ENCODE data around the gene AKIRIN1. TPM values are rescaled to one million over a fixed set of nuclear protein-coding genes. Genes with fewer than 3 reads are reported as not detected.

AKIRIN1 gene
- total RNA-seq, 1 donor from 2014 or later, result 130 TPM

- Histone ChIP-seq H2AFZ (replicated peaks) (no peak overlapping the region), H4K20me1 (ENCODE audit: low read depth) (peaks cover 36% of the 10 kb centered on the region), H3K9ac (no peak overlapping the region), H3F3A (ENCODE audit: low read depth) (peaks cover 12% of the 10 kb centered on the region), H3K79me2 (ENCODE audit: low read depth) (peaks cover 39% of the 10 kb centered on the region), H3K27ac (peak overlapping the region; percentile 89), H3K9me3 (ENCODE audit: low read depth) (no peaks in the 10 kb centered on the region), H3K27me3 (no peaks in the 10 kb centered on the region), H3K36me3 (peaks cover under 1% of the 10 kb centered on the region), H3K4me1 (peaks cover 26% of the 10 kb centered on the region), H3K4me2 (peak overlapping the region; percentile 88), H3K4me3 (peak overlapping the region; percentile 92)
- Mint-ChIP-seq H3K4me1 (peaks cover 39% of the 10 kb centered on the region), H3K36me3 (peaks cover 11% of the 10 kb centered on the region), H3K9me3 (no peaks in the 10 kb centered on the region), H3K4me3 (peak overlapping the region; percentile 88), H3K27ac (peak overlapping the region; percentile 90), H3K27me3 (ENCODE audit: insufficient read depth, low read depth) (no peaks in the 10 kb centered on the region)
- TF ChIP-seq EZH2phosphoT487 (IDR thresholded peaks at IDR 0.05) (no peak), CTCF (IDR thresholded peaks at IDR 0.05) (no peak), EZH2 (IDR thresholded peaks at IDR 0.05) (no peak)
- DNase-seq (ENCODE audit: low spot score), result no peak
Measured at GRCh38 chr1:38989979-38990378, 1.1 kb upstream of the AKIRIN1 start.

GRCh38 chr1:38990386-38990737 lies 714 bp upstream of the AKIRIN1 start:
- Histone ChIP-seq H3K4me2 (peak overlapping the region; percentile 88), H3K36me3 (peaks cover 4% of the 10 kb centered on the region), H4K20me1 (ENCODE audit: low read depth) (peaks cover 40% of the 10 kb centered on the region), H3K9ac (no peak overlapping the region), H3K4me1 (peaks cover 22% of the 10 kb centered on the region), H3F3A (ENCODE audit: low read depth) (peaks cover 16% of the 10 kb centered on the region), H3K4me3 (peak overlapping the region; percentile 92), H2AFZ (replicated peaks) (no peak overlapping the region), H3K9me3 (ENCODE audit: low read depth) (no peaks in the 10 kb centered on the region), H3K27ac (peak overlapping the region; percentile 89), H3K27me3 (no peaks in the 10 kb centered on the region), H3K79me2 (ENCODE audit: low read depth) (peaks cover 43% of the 10 kb centered on the region)
- TF ChIP-seq EZH2phosphoT487 (IDR thresholded peaks at IDR 0.05) (no peak), EZH2 (IDR thresholded peaks at IDR 0.05) (no peak), CTCF (IDR thresholded peaks at IDR 0.05) (no peak)
- peaks cover 14% of the 10 kb centered on the region for H3K36me3 Mint-ChIP-seq
- H3K27ac Mint-ChIP-seq, result peak overlapping the region; percentile 90
- H3K27me3 Mint-ChIP-seq (ENCODE audit: insufficient read depth, low read depth), result no peaks in the 10 kb centered on the region
- peaks cover 38% of the 10 kb centered on the region for H3K4me1 Mint-ChIP-seq
- no peak for DNase-seq (ENCODE audit: low spot score)
- peak overlapping the region; percentile 88 for H3K4me3 Mint-ChIP-seq
- H3K9me3 Mint-ChIP-seq, result no peaks in the 10 kb centered on the region

- no peaks in the 10 kb centered on the region for H3K9me3 Mint-ChIP-seq
- peaks cover 57% of the 10 kb centered on the region for H3K79me2 ChIP-seq (ENCODE audit: low read depth)
- peak overlapping the region; percentile 43 for H3K27ac Mint-ChIP-seq
- H3K4me3 ChIP-seq, result peak overlapping the region; percentile 92
- peaks cover 32% of the 10 kb centered on the region for H3K4me1 Mint-ChIP-seq
- peaks cover 28% of the 10 kb centered on the region for H3F3A ChIP-seq (ENCODE audit: low read depth)
- no peaks in the 10 kb centered on the region for H3K27me3 ChIP-seq
- peak overlapping the region; percentile 89 for H3K9ac ChIP-seq
- H3K36me3 ChIP-seq, result peaks cover 7% of the 10 kb centered on the region
- TF ChIP-seq EZH2 (IDR thresholded peaks at IDR 0.05) (no peak), CTCF (IDR thresholded peaks at IDR 0.05) (no peak), EZH2phosphoT487 (IDR thresholded peaks at IDR 0.05) (no peak)
- H3K27ac ChIP-seq, result peak overlapping the region; percentile 89
- H3K4me2 ChIP-seq, result peak overlapping the region; percentile 88
- peaks cover 54% of the 10 kb centered on the region for H4K20me1 ChIP-seq (ENCODE audit: low read depth)
- H2AFZ ChIP-seq (replicated peaks), result no peak overlapping the region
- H3K27me3 Mint-ChIP-seq (ENCODE audit: insufficient read depth, low read depth), result no peaks in the 10 kb centered on the region
- peak overlapping the region; percentile 91 for H3K4me3 Mint-ChIP-seq
- peak; percentile 83 for DNase-seq (ENCODE audit: low spot score)
- no peaks in the 10 kb centered on the region for H3K9me3 ChIP-seq (ENCODE audit: low read depth)
- H3K4me1 ChIP-seq, result peaks cover 19% of the 10 kb centered on the region
- peaks cover 16% of the 10 kb centered on the region for H3K36me3 Mint-ChIP-seq
Measured at GRCh38 chr1:38991638-38992411, 749 bp downstream of the AKIRIN1 start.

All from neural progenitor cell (in vitro differentiated cells).